H1 (cell line): ENCODE measurements around the gene DDC. TPM values are rescaled to one million over a fixed set of nuclear protein-coding genes. Genes with fewer than 3 reads are reported as not detected.

Source experiments
- CTCF ChIA-PET: fragments of 300-600 bp; sonication (Branson Sonifier 250); formaldehyde crosslinking; loops from one replicate; lab custom pipeline; 2021; ENCODE audit not compliant: partially characterized antibody; lab: Charles Lee
- POLR2A ChIA-PET: fragments of 300-600 bp; sonication (Branson Sonifier 250); formaldehyde crosslinking; loops from one replicate; lab custom pipeline; 2021; ENCODE audit warnings: inconsistent platforms; ENCODE audit not compliant: partially characterized antibody; lab: Charles Lee
- DNase-seq, 2 experiments: peaks; one replicate each; pipeline versions ENCODE4 v3.0.0 to v3.0.0-alpha.2; 2010 to 2022; ENCODE audit warnings: low spot score in 2 of 2, low read depth in 1 of 2, mixed read lengths in 1 of 2
- FAIRE-seq: peaks from 2 replicates; lab custom pipeline; 2011; peaks lifted over from hg19 to GRCh38; lab: Jason Lieb, UNC
- H2AFZ ChIP-seq: 2 replicates; pipeline ENCODE4 v1.8.1; 2012; ENCODE audit warnings: low read length, inconsistent platforms
- H2AK5ac ChIP-seq: 2 replicates; pipeline ENCODE4 v1.6.1; 2013; ENCODE audit warnings: low read depth, low read length
- H2BK120ac ChIP-seq: replicated peaks from 2 replicates; pipeline ENCODE3; 2013; ENCODE audit warnings: low read depth, low read length, inconsistent platforms
- H2BK12ac ChIP-seq: 2 replicates; pipeline ENCODE4 v1.6.1; 2013; ENCODE audit warnings: low read depth, low read length
- H2BK15ac ChIP-seq: 2 replicates; pipeline ENCODE4 v1.6.1; 2013; ENCODE audit warnings: low read length
- H2BK20ac ChIP-seq: 2 replicates; pipeline ENCODE4 v1.6.1; 2013; ENCODE audit warnings: low read length
- H2BK5ac ChIP-seq: 2 replicates; pipeline ENCODE4 v1.6.1; 2013; ENCODE audit warnings: low read depth, low read length
- H3K14ac ChIP-seq: 2 replicates; pipeline ENCODE4 v1.6.1; 2013; ENCODE audit warnings: inconsistent platforms; ENCODE audit not compliant: insufficient read length
- H3K18ac ChIP-seq: 2 replicates; pipeline ENCODE4 v1.6.1; 2013; ENCODE audit warnings: low read length; ENCODE audit errors: extremely low read depth
- H3K23ac ChIP-seq: 2 replicates; pipeline ENCODE4 v1.6.1; 2013; ENCODE audit warnings: inconsistent platforms; ENCODE audit not compliant: insufficient read length
- H3K23me2 ChIP-seq: 2 replicates; pipeline ENCODE4 v1.6.1; 2013; ENCODE audit warnings: low read depth, low read length
- H3K27ac ChIP-seq: 2 replicates; pipeline ENCODE4 v1.6.1; 2011; ENCODE audit warnings: low read depth, low read length, inconsistent platforms
- H3K27me3 ChIP-seq, 4 experiments: replicated peaks in 1 of 4; 1 replicate in 1 of 4; 2 replicates in 3 of 4; pipeline versions ENCODE4 v1.6.1 to v1.8.1; 2011 to 2013; ENCODE audit warnings: low read length in 3 of 4, mild to moderate bottlenecking in 3 of 4, inconsistent platforms in 2 of 4, mixed read lengths in 2 of 4, moderate library complexity in 1 of 4; ENCODE audit not compliant: control insufficient read depth in 3 of 4, insufficient read depth in 3 of 4; ENCODE audit errors: extremely low read depth in 1 of 4
- H3K36me3 ChIP-seq, 4 experiments: 2 replicates each; pipeline versions ENCODE4 v1.6.1 to v1.8.1; 2011 to 2013; ENCODE audit warnings: mild to moderate bottlenecking in 4 of 4, low read length in 3 of 4, moderate library complexity in 2 of 4, control low read depth in 1 of 4, inconsistent platforms in 1 of 4; ENCODE audit not compliant: insufficient read depth in 4 of 4, control insufficient read depth in 2 of 4
- H3K4ac ChIP-seq: replicated peaks from 2 replicates; pipeline ENCODE3; 2013; ENCODE audit warnings: low read length, low read depth, mixed read lengths, inconsistent platforms; ENCODE audit not compliant: insufficient read length
- H3K4me1 ChIP-seq, 4 experiments: replicated peaks in 1 of 4; 1 replicate in 1 of 4; 2 replicates in 3 of 4; pipeline versions ENCODE4 v1.6.1 to v1.8.1; 2011 to 2013; ENCODE audit warnings: low read length in 3 of 4, inconsistent platforms in 2 of 4, mixed read lengths in 1 of 4; ENCODE audit not compliant: insufficient read depth in 4 of 4, control insufficient read depth in 3 of 4
- H3K4me2 ChIP-seq, 2 experiments: 2 replicates each; pipeline versions ENCODE4 v1.6.1 to v1.8.1; 2011 to 2013; ENCODE audit warnings: low read depth in 2 of 2, low read length in 2 of 2, control low read depth in 1 of 2, inconsistent platforms in 1 of 2, mild to moderate bottlenecking in 1 of 2; ENCODE audit not compliant: insufficient read depth in 1 of 2
- H3K4me3 ChIP-seq, 4 experiments: fragments of 200-600, 300-600 bp in 1 of 4; sonication (generic), shearing (Covaris generic), sonication (Bioruptor Twin) in 1 of 4; 2 replicates each; pipeline versions ENCODE4 v1.5.1 to v1.8.1; 2011 to 2016; ENCODE audit warnings: low read length in 4 of 4, low read depth in 3 of 4, control low read depth in 2 of 4, inconsistent platforms in 2 of 4, mild to moderate bottlenecking in 2 of 4, mixed read lengths in 1 of 4, moderate library complexity in 1 of 4; ENCODE audit not compliant: insufficient read depth in 2 of 4; ENCODE audit errors: extremely low read depth in 1 of 4
- H3K56ac ChIP-seq: replicated peaks from 2 replicates; pipeline ENCODE3; 2013; ENCODE audit warnings: low read depth, mild to moderate bottlenecking, mixed read lengths, low read length, inconsistent platforms; ENCODE audit not compliant: insufficient read length
- H3K79me1 ChIP-seq: 2 replicates; pipeline ENCODE4 v1.6.1; 2013; ENCODE audit warnings: low read depth, low read length, control low read depth
- H3K79me2 ChIP-seq, 2 experiments: 2 replicates each; pipeline versions ENCODE4 v1.6.1 to v1.8.1; 2012 to 2013; ENCODE audit warnings: low read length in 2 of 2, mild to moderate bottlenecking in 2 of 2, inconsistent platforms in 1 of 2; ENCODE audit not compliant: insufficient read depth in 2 of 2, control insufficient read depth in 1 of 2
- H3K9ac ChIP-seq, 4 experiments: replicated peaks in 1 of 4; 1 replicate in 1 of 4; 2 replicates in 3 of 4; pipeline versions ENCODE4 v1.6.1 to v1.8.1; 2011 to 2013; ENCODE audit warnings: low read depth in 3 of 4, low read length in 3 of 4, control low read depth in 2 of 4, mild to moderate bottlenecking in 2 of 4, moderate library complexity in 2 of 4, inconsistent platforms in 1 of 4; ENCODE audit errors: extremely low read depth in 1 of 4
- H3K9me3 ChIP-seq, 2 experiments: 2 replicates each; pipeline versions ENCODE4 v1.6.1 to v1.8.1; 2012 to 2013; ENCODE audit warnings: mild to moderate bottlenecking in 2 of 2, moderate library complexity in 2 of 2, control low read depth in 1 of 2, inconsistent platforms in 1 of 2, low read depth in 1 of 2, low read length in 1 of 2, mixed read lengths in 1 of 2; ENCODE audit not compliant: insufficient read depth in 2 of 2
- H4K20me1 ChIP-seq, 2 experiments: replicated peaks in 1 of 2; 2 replicates each; pipeline versions ENCODE3 to v1.8.1; 2011 to 2013; ENCODE audit warnings: inconsistent platforms in 2 of 2, low read length in 2 of 2, mild to moderate bottlenecking in 1 of 2; ENCODE audit not compliant: insufficient read depth in 2 of 2, control insufficient read depth in 1 of 2
- H4K5ac ChIP-seq: 2 replicates; pipeline ENCODE4 v1.6.1; 2013; ENCODE audit warnings: low read length, low read depth, mixed read lengths, inconsistent platforms; ENCODE audit not compliant: insufficient read length
- H4K8ac ChIP-seq: 2 replicates; pipeline ENCODE4 v1.8.0; 2013; ENCODE audit warnings: mild to moderate bottlenecking, moderate library complexity, low read length, inconsistent platforms; ENCODE audit not compliant: insufficient read depth; ENCODE audit errors: extremely low read depth
- H4K91ac ChIP-seq: replicated peaks from 2 replicates; pipeline ENCODE3; 2013; ENCODE audit warnings: low read length, mixed read lengths, inconsistent platforms; ENCODE audit not compliant: insufficient read length
- CHD2 ChIP-seq: IDR thresholded peaks from 2 replicates; pipeline ENCODE4 v1.6.1; 2012; ENCODE audit warnings: low read length, improper control_type of control experiment
- TAF1 ChIP-seq: IDR thresholded peaks from 2 replicates; pipeline ENCODE4 v1.6.1; 2011; ENCODE audit warnings: mild to moderate bottlenecking, low read depth, low read length
- TBP ChIP-seq: IDR thresholded peaks from 2 replicates; pipeline ENCODE4 v1.6.1; 2011; ENCODE audit warnings: low read depth, low read length, improper control_type of control experiment
- WGBS, 2 experiments: shearing (Covaris generic) in 1 of 2; methylation state at CpG; one replicate each; pipeline versions ENCODE4 v1.1.6 to v1.1.7; 2013 to 2015; ENCODE audit warnings: low lambda C conversion rate in 2 of 2, mixed read lengths in 2 of 2, inconsistent platforms in 1 of 2, low coverage in 1 of 2, missing lambda C conversion rate in 1 of 2; ENCODE audit not compliant: insufficient replicate concordance in 2 of 2, insufficient coverage in 1 of 2, insufficient read length in 1 of 2; ENCODE audit errors: extremely low coverage in 1 of 2, missing lambda C conversion rate in 1 of 2; 5-methylcytosine and 5-hydroxymethylcytosine counted together
- polyA plus RNA-seq, 7 experiments: library from polyadenylated mRNA; depleted of rRNA in 3 of 7; stranded (reverse) in 5 of 7; unstranded in 2 of 7; fragments of >200 nt in 5 of 7; fragments of 200-250 nt in 2 of 7; gene quantifications; 1 replicate in 5 of 7; 2 replicates in 1 of 7; 4 replicates in 1 of 7; pipeline versions ENCODE4 v1.2.1 to v1.2.3, GENCODE V29; 2011 to 2013; ENCODE audit warnings: missing spikeins in 2 of 7, mixed read lengths in 2 of 7
- total RNA-seq: library from RNA; stranded (reverse); fragmentation: NEBNext Ultra II Directional; extraction: Animal tissue kit (Norgen Biotek cat#: 25700); gene quantifications from 2 replicates; pipeline ENCODE4 v1.2.1, GENCODE V29; 2021

Gene DDC
- total and polyA plus RNA-seq, 2 of the 8 experiments (the other 6 are each of a cell fraction or from before 2014, with no cell fraction given), result 0.05 TPM; not detected in 1

DNA sequence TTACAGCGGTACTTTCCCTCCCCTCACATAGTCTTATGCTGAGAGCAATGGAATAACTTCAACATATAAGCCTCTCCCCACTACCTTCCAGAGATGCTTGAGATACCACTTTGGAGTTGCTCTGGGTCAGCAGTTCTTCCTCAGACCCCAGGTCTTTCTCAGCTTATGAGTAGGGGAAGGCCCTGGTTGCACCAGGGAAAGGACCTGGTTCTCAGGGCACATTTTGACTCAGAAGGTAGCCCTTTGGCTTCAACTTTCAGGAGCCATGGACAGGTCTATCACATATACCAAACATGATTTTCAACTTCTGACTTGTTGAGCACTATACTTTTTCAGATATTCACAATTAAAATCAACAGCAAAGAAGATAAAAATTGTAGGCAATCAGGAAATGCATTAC lies 103.5 kb downstream of the DDC start:
- no peaks in the 10 kb centered on the region for H3K79me2 ChIP-seq
- H3K9me3 ChIP-seq, result peaks cover 0 to 6% of the 10 kb centered on the region in 2 experiments; a peak in 2 of 4 replicates
- no peak overlapping the region for H2BK5ac ChIP-seq
- H4K91ac ChIP-seq, result no peak overlapping the region
- POLR2A ChIA-PET, result no interaction called here
- no peaks in the 10 kb centered on the region for H4K20me1 ChIP-seq
- no peaks in the 10 kb centered on the region for H3K36me3 ChIP-seq
- H2BK20ac ChIP-seq, result no peak overlapping the region
- H3K79me1 ChIP-seq, result no peaks in the 10 kb centered on the region
- H3K18ac ChIP-seq, result no peak overlapping the region
- no peak overlapping the region for H2BK120ac ChIP-seq
- H3K4me3 ChIP-seq, result no peak overlapping the region
- 100% methylated on average over 1 of the region's 1 CpG; no CpG with 5 or more reads in 1 of the 2 experiments for WGBS, 2 experiments
- FAIRE-seq, result no peak
- no peaks in the 10 kb centered on the region; a peak in 1 of 7 replicates for H3K27me3 ChIP-seq
- no peaks in the 10 kb centered on the region for H3K4me1 ChIP-seq
- no peak for DNase-seq
- H3K56ac ChIP-seq, result no peak overlapping the region
- H4K5ac ChIP-seq, result no peak overlapping the region
- no peak overlapping the region for H4K8ac ChIP-seq
- no peak overlapping the region for H3K27ac ChIP-seq
- no peak overlapping the region for H3K9ac ChIP-seq
- no peaks in the 10 kb centered on the region for H3K23me2 ChIP-seq
- H3K14ac ChIP-seq, result no peak overlapping the region
- H2AFZ ChIP-seq, result no peak overlapping the region
- no peak overlapping the region for H3K23ac ChIP-seq
- no peak overlapping the region for H2AK5ac ChIP-seq
- H3K4me2 ChIP-seq, result no peak overlapping the region
- no peak overlapping the region for H2BK15ac ChIP-seq
- H3K4ac ChIP-seq, result no peak overlapping the region
- H2BK12ac ChIP-seq, result no peak overlapping the region
- CTCF ChIA-PET, result no interaction called here
- TF ChIP-seq TAF1 (no peak), TBP (no peak), CHD2 (no peak)
